Measurements from ENCODE around the gene SURF2. TPM values are rescaled to one million over a fixed set of nuclear protein-coding genes. Genes with fewer than 3 reads are reported as not detected.

SURF2 gene
- total RNA-seq, 1 donor from 2014 or later: 15.4 TPM

GRCh38 chr9:133342570-133342969 is 13.8 kb upstream of the SURF2 start:
- no peak overlapping the region for H3K4me3 Mint-ChIP-seq (ENCODE audit: unreplicated experiment)

GRCh38 chr9:133344071-133344470 is 12.3 kb upstream of the SURF2 start:
- no peak for DNase-seq (ENCODE audit: extremely low spot score, unreplicated experiment)
- H3K27ac Mint-ChIP-seq (ENCODE audit: unreplicated experiment): no peak overlapping the region
- peaks cover 19% of the 10 kb centered on the region for H3K4me1 Mint-ChIP-seq (ENCODE audit: unreplicated experiment)
- peaks cover 26% of the 10 kb centered on the region for H3K36me3 Mint-ChIP-seq (ENCODE audit: unreplicated experiment)
- H3K4me3 Mint-ChIP-seq (ENCODE audit: unreplicated experiment): no peak overlapping the region
- no peaks in the 10 kb centered on the region for H3K27me3 Mint-ChIP-seq (ENCODE audit: unreplicated experiment)
- no peaks in the 10 kb centered on the region for H3K9me3 Mint-ChIP-seq (ENCODE audit: unreplicated experiment)
- TF ChIP-seq CTCF (IDR thresholded peaks at IDR 0.05): no peak

More at GRCh38 chr9:133342570-133342969, 13.8 kb upstream of the SURF2 start:
- peaks cover 24% of the 10 kb centered on the region for H3K36me3 Mint-ChIP-seq (ENCODE audit: unreplicated experiment)
- no peaks in the 10 kb centered on the region for H3K9me3 Mint-ChIP-seq (ENCODE audit: unreplicated experiment)
- H3K4me1 Mint-ChIP-seq (ENCODE audit: unreplicated experiment): peaks cover 12% of the 10 kb centered on the region
- H3K27ac Mint-ChIP-seq (ENCODE audit: unreplicated experiment): no peak overlapping the region
- H3K27me3 Mint-ChIP-seq (ENCODE audit: unreplicated experiment): no peaks in the 10 kb centered on the region
- TF ChIP-seq CTCF (IDR thresholded peaks at IDR 0.05): no peak
- DNase-seq (ENCODE audit: extremely low spot score, unreplicated experiment): no peak

DNA sequence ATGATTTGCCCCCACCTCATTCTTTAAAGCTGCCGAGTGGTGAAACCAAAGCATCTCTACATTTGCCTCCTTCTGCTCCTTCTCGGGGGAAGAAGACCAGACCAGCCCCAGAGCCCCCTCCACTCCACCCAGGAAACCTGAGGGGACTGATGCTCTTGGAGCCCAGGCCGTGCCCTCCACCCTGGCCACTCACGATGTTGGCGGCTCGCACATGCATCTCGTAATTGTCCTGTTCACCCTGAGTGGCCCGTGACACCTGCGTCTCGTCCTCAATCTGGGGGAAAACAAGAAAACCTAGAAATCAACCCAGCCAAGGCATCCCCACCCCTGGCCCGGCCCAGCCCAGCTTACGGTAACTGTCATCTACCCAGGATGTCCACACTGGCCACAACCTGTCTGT is 11.4 kb upstream of the SURF2 start:
- TF ChIP-seq CTCF (IDR thresholded peaks at IDR 0.05): no peak
- DNase-seq (ENCODE audit: extremely low spot score, unreplicated experiment): no peak
- Mint-ChIP-seq H3K4me3 (ENCODE audit: unreplicated experiment) (no peak overlapping the region), H3K27ac (ENCODE audit: unreplicated experiment) (no peak overlapping the region), H3K9me3 (ENCODE audit: unreplicated experiment) (no peaks in the 10 kb centered on the region), H3K4me1 (ENCODE audit: unreplicated experiment) (peaks cover 28% of the 10 kb centered on the region), H3K27me3 (ENCODE audit: unreplicated experiment) (no peaks in the 10 kb centered on the region), H3K36me3 (ENCODE audit: unreplicated experiment) (peaks cover 26% of the 10 kb centered on the region)

DNA sequence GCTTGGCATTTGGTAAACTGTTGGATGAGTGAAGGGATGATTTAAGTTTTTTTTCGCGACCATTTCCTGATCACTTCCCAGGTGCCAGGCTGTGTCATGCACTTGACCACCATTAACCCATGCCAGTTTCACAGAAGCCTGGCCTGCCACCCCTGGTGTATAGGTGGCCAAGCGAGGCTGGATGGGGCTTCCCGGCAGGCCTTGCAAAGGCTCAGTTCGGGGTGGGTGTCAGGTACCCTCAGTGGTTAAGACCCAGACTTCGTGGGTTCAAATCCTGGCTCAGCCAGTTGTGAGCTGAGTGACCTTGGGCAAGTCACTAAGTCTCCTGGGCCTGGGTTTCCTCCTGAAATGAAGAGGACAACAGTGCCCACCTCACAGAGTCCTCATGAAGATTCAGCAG is 10.8 kb upstream of the SURF2 start:
- DNase-seq (ENCODE audit: extremely low spot score, unreplicated experiment): no peak
- no peak for TF ChIP-seq CTCF (IDR thresholded peaks at IDR 0.05)
- H3K4me3 Mint-ChIP-seq (ENCODE audit: unreplicated experiment): no peak overlapping the region
- no peaks in the 10 kb centered on the region for H3K27me3 Mint-ChIP-seq (ENCODE audit: unreplicated experiment)
- H3K36me3 Mint-ChIP-seq (ENCODE audit: unreplicated experiment): peaks cover 27% of the 10 kb centered on the region
- no peaks in the 10 kb centered on the region for H3K9me3 Mint-ChIP-seq (ENCODE audit: unreplicated experiment)
- peaks cover 30% of the 10 kb centered on the region for H3K4me1 Mint-ChIP-seq (ENCODE audit: unreplicated experiment)
- H3K27ac Mint-ChIP-seq (ENCODE audit: unreplicated experiment): no peak overlapping the region

DNA sequence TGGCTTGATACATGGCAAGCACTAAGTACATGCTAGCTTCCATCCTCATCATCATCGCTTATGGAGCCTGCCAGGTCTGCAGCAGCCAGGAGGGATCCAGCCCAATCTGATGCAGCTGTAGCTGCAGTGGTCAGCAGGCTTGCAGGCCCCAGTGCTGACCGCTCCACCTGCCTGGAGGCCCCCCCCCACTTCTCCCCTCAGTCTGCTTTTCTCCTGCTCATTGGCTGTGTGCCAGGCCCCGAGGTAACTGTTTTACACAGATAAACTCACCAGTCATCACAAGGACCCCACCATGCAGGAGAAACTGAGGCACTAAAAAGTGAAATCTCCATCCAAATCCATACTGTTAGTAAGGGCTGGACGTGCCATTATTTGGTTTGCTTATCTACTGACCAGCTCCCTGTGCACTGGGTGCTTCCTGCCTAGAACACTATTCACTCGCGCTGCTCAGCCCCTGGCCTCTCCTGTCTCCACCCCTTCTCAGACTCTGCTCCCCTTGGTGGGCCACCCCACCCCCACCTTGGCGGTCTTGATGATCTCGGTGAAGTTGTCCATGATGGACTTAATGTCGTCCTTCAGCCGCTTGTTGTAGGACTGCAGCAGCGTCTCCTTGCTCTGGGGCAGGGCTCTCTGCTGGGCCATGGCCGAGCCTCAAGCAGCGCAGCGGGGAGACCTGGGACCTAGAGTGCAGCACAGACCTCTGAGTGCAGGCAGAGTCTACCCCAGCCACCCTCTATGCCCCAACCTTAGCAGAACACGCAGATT is 10.1 kb upstream of the SURF2 start:
- no peak for TF ChIP-seq CTCF (IDR thresholded peaks at IDR 0.05)
- Mint-ChIP-seq H3K27ac (ENCODE audit: unreplicated experiment) (peak overlapping the region; percentile 95), H3K4me1 (ENCODE audit: unreplicated experiment) (peaks cover 30% of the 10 kb centered on the region), H3K9me3 (ENCODE audit: unreplicated experiment) (no peaks in the 10 kb centered on the region), H3K36me3 (ENCODE audit: unreplicated experiment) (peaks cover 30% of the 10 kb centered on the region), H3K27me3 (ENCODE audit: unreplicated experiment) (no peaks in the 10 kb centered on the region), H3K4me3 (ENCODE audit: unreplicated experiment) (peak overlapping the region; percentile 98)
- no peak for DNase-seq (ENCODE audit: extremely low spot score, unreplicated experiment)

Data from osteocyte (in vitro differentiated cells).